Gastrocnemius medialis (tissue), 4 donors: ENCODE data around the gene RILPL1. TPM values are rescaled to one million over a fixed set of nuclear protein-coding genes. Genes with fewer than 3 reads are reported as not detected.

Source experiments
- ATAC-seq, 2 donors: fragments of 150-250 bp; one replicate each; pipeline ENCODE4 v1.9.1; 2016
- DNase-seq, 2 donors: peaks; one replicate each; pipeline ENCODE4 v3.0.0-alpha.2; 2019
- H3K27ac ChIP-seq, 4 donors: fragments of 200-600 bp; sonication (generic); 1 replicate in 1 of 4; 2 replicates in 3 of 4; pipeline ENCODE4 v1.5.1; 2016 to 2018; ENCODE audit warnings: mild to moderate bottlenecking in 2 of 4, moderate library complexity in 1 of 4
- H3K27me3 ChIP-seq, 3 donors: fragments of 200-600 bp; sonication (generic) in 2 of 3; 1 replicate in 1 of 3; 2 replicates in 2 of 3; pipeline versions ENCODE4 v1.5.1 to v1.6.0; 2016 to 2019; ENCODE audit warnings: mild to moderate bottlenecking in 1 of 3, moderate library complexity in 1 of 3
- H3K36me3 ChIP-seq, 2 donors: fragments of 200-600 bp; sonication (generic) in 1 of 2; one replicate each; pipeline ENCODE4 v1.5.1; 2017 to 2018
- H3K4me1 ChIP-seq, 2 donors: fragments of 200-600 bp; sonication (generic) in 1 of 2; one replicate each; pipeline ENCODE4 v1.5.1; 2016 to 2017; ENCODE audit warnings: mild to moderate bottlenecking in 2 of 2
- H3K4me3 ChIP-seq, 4 donors: fragments of 200-600 bp; sonication (generic) in 3 of 4; 1 replicate in 1 of 4; 2 replicates in 3 of 4; pipeline ENCODE4 v1.5.1; 2016 to 2019; ENCODE audit warnings: mild to moderate bottlenecking in 2 of 4
- H3K9me3 ChIP-seq, 3 donors: fragments of 200-600 bp; sonication (generic) in 2 of 3; 1 replicate in 1 of 3; 2 replicates in 2 of 3; pipeline ENCODE4 v1.5.1; 2016 to 2019
- POLR2A ChIP-seq, 2 donors: fragments of 450-650 bp; IDR thresholded peaks; one replicate each; pipeline ENCODE4 v1.6.1; 2017; ENCODE audit warnings: antibody characterized with exemption in 2 of 2, mild to moderate bottlenecking in 2 of 2, moderate library complexity in 2 of 2
- in situ Hi-C, 4 donors: fragments of 200-750 bp; cut with MboI; loops; one replicate each; pipeline versions ENCODE4 v1.15.0 to v1.8.0; 2017; ENCODE audit warnings: low sequenced_read_pairs in 4 of 4
- intact Hi-C: fragments of 100-400 bp; cut with DNase I; formaldehyde crosslinking; loops from one replicate; pipeline ENCODE4 v1.15.1; 2023; ENCODE audit warnings: low total_unique reads
- total RNA-seq, 4 donors: library from RNA; depleted of rRNA; stranded (reverse); fragments of >200 nt; gene quantifications; one replicate each; pipeline versions ENCODE4 v1.1.0 to v1.2.3, GENCODE V29; 2016
- TF ChIP-seq, protein P1 (sequence below), 5 experiments: fragments of 450-650 bp in 3 of 5; fragments of 200-600 bp in 2 of 5; sonication (generic) in 2 of 5; IDR thresholded peaks in 4 of 5; conservative IDR thresholded peaks in 1 of 5; 1 replicate in 4 of 5; 2 replicates in 1 of 5; pipeline ENCODE4 v1.5.1; 2016 to 2019; ENCODE audit warnings: antibody characterized with exemption in 5 of 5, mild to moderate bottlenecking in 3 of 5, moderate library complexity in 3 of 5

Gene RILPL1
- total RNA-seq, 4 donors from 2014 or later: 33.4 to 65.3 (median 40.6) TPM

DNA sequence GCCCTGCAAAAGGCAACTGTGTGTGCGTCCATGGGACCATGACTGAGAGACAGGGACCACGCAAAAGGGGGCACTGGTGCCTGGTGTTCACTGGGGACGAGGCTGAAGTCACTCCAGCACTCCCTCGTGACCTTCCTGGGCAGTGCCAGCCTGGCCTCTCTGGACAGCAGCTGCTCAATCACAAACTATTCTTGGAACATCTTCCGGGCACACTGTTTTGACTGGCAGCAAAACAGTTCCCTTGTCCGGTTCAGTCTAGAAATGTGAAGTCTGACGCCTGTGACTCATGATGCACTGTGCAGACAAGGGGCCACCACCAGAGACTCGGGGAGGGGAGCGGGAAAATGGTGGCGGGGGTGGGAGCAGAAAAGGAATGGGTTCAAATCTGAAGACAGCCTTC lies 54.8 kb downstream of the RILPL1 start:
- TF ChIP-seq POLR2A (IDR thresholded peaks at IDR 0.05): peak; percentile 26 to 47
- TF ChIP-seq, protein P1, sequence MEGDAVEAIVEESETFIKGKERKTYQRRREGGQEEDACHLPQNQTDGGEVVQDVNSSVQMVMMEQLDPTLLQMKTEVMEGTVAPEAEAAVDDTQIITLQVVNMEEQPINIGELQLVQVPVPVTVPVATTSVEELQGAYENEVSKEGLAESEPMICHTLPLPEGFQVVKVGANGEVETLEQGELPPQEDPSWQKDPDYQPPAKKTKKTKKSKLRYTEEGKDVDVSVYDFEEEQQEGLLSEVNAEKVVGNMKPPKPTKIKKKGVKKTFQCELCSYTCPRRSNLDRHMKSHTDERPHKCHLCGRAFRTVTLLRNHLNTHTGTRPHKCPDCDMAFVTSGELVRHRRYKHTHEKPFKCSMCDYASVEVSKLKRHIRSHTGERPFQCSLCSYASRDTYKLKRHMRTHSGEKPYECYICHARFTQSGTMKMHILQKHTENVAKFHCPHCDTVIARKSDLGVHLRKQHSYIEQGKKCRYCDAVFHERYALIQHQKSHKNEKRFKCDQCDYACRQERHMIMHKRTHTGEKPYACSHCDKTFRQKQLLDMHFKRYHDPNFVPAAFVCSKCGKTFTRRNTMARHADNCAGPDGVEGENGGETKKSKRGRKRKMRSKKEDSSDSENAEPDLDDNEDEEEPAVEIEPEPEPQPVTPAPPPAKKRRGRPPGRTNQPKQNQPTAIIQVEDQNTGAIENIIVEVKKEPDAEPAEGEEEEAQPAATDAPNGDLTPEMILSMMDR (IDR thresholded peaks at IDR 0.05 in 4 of 5, conservative IDR thresholded peaks at IDR 0.05 in 1 of 5): peak in 1 of 5 experiments; percentile 10
- in situ Hi-C loops (no loop called here), intact Hi-C loops (loop anchor here (1.0 to 5.0 kb wide), 3 partner anchors 16 to 90 kb away; partner anchors contain the start of gene RILPL1)
- Histone ChIP-seq H3K4me1 (peaks cover 38 to 48% of the 10 kb centered on the region in 2 donors), H3K27ac (peak overlapping the region; percentile 96 to 99 (median 98)), H3K9me3 (no peaks in the 10 kb centered on the region), H3K36me3 (peaks cover 0 to 2% of the 10 kb centered on the region in 2 donors), H3K27me3 (no peaks in the 10 kb centered on the region), H3K4me3 (peak overlapping the region; percentile 17 to 45 (median 30))
- peak; percentile 83 to 87 for ATAC-seq
- peak; percentile 91 to 95 for DNase-seq

DNA sequence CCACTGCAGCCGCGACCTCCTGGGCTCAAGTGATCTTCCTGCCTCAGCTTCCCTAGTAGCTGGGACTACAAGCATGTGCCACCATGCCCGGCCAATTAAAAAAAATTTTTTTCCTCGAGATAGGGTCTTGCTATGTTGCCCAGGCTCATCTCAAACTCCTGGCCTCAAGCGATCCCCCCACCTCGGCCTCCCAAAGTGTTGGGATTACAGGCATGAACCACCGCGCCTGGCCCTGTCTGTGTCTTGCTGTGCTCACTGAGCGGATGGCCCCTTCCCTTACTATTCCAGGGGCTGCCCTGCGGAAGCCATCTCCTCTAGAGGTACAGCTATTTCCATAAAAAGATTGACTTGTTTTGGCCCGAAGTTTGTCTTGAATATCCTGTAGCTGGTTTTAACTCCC lies 55.5 kb downstream of the RILPL1 start:
- Histone ChIP-seq H3K4me1 (peaks cover 38 to 51% of the 10 kb centered on the region in 2 donors), H3K4me3 (no peak overlapping the region), H3K27me3 (no peaks in the 10 kb centered on the region), H3K27ac (peak overlapping the region; percentile 96 to 99 (median 98)), H3K9me3 (no peaks in the 10 kb centered on the region), H3K36me3 (peaks cover 0 to 5% of the 10 kb centered on the region in 2 donors)
- ATAC-seq (peak in 1 of 2 donors; percentile 2), DNase-seq (no peak)
- intact Hi-C loops: loop anchor here (2.0 to 5.0 kb wide), 2 partner anchors 54 to 89 kb away; partner anchors contain the start of gene RILPL1
- in situ Hi-C loops: no loop called here
- TF ChIP-seq, protein P1 (IDR thresholded peaks at IDR 0.05 in 4 of 5, conservative IDR thresholded peaks at IDR 0.05 in 1 of 5): no peak
- no peak for TF ChIP-seq POLR2A (IDR thresholded peaks at IDR 0.05)

DNA sequence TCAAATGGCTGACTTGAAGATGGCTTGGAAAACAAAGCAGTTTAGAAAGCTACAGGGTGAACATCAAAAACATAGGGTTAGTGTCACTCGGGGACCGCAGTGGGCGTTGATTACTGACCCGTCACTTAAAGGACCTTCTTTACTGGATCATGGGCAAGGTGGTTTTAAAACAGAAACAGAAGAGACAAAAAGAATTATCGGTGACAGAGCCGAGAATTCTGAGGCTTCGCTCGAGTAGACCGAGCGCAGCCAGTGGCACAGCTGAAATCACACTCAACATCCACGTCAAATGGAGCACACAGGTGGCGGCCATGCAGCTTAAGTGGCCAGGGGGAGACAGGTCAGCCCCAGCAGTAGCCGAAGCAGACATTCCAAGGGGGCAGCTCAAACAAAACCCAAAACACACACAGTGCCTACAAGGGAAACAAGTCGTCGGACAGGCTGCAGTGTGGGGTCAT lies 58.2 kb downstream of the RILPL1 start:
- DNase-seq: no peak
- no peak overlapping the region for H3K4me3 ChIP-seq
- ATAC-seq: no peak
- peaks cover 48% of the 10 kb centered on the region in 2 donors for H3K4me1 ChIP-seq
- no peaks in the 10 kb centered on the region for H3K9me3 ChIP-seq
- intact Hi-C loops: loop anchor here (5.0 kb wide), 1 partner anchor 57 kb away; the partner anchor contains the start of gene RILPL1
- peak overlapping the region; percentile 96 to 99 (median 98) for H3K27ac ChIP-seq
- TF ChIP-seq, protein P1 (IDR thresholded peaks at IDR 0.05 in 4 of 5, conservative IDR thresholded peaks at IDR 0.05 in 1 of 5): no peak
- no peak for TF ChIP-seq POLR2A (IDR thresholded peaks at IDR 0.05)
- in situ Hi-C loops: no loop called here
- peaks cover 0 to 22% of the 10 kb centered on the region in 2 donors for H3K36me3 ChIP-seq
- no peaks in the 10 kb centered on the region for H3K27me3 ChIP-seq

DNA sequence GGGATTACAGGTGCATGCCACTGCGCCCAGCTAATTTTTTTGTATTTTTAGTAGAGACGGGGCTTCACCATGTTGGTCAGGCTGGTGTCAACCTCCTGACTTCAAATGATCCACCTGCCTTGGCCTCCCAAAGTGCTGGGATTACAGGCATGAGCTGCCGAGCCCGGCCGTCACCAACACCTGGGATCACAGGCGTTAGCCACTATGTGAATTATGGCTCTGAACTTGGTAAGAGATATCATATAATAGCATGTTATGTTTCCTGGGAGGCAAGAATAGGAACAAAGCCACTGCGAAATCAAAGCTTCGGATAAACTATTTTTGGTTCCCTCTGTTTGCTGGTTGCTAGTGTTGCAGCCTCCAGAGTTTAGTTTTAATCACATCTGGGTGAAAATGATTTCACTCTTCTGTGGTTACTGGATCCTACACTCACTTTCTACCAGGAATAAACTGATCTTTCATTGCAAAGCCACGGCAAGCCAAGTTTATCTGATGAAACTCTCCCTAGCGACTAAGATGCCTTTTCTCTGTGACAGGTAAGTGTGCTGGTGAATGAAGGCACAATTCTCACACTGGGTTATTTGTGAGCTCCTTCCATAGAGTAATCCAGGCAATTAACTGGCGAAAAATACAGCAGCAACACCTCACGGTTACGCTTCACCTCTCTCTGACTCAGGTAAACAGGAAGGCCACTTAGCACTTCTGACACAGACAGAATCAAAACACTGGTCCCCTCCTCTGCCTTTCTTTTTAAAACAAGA lies 58.9 kb downstream of the RILPL1 start:
- Histone ChIP-seq H3K9me3 (no peaks in the 10 kb centered on the region), H3K27me3 (no peaks in the 10 kb centered on the region), H3K36me3 (peaks cover 0 to 22% of the 10 kb centered on the region in 2 donors), H3K27ac (peak overlapping the region; percentile 96 to 99 (median 98)), H3K4me1 (peaks cover 42 to 45% of the 10 kb centered on the region in 2 donors), H3K4me3 (no peak overlapping the region)
- DNase-seq: peak; percentile 61 to 77
- peak in 1 of 2 donors; percentile 18 for TF ChIP-seq POLR2A (IDR thresholded peaks at IDR 0.05)
- TF ChIP-seq, protein P1 (IDR thresholded peaks at IDR 0.05 in 4 of 5, conservative IDR thresholded peaks at IDR 0.05 in 1 of 5): no peak
- intact Hi-C loops (loop anchor here (5.0 kb wide), 1 partner anchor 58 kb away; the partner anchor contains the start of gene RILPL1), in situ Hi-C loops (no loop called here)
- peak; percentile 39 to 65 for ATAC-seq
